Retina (tissue), 1 donor: ENCODE measurements around the gene CYP26A1.

Source experiments
- DNase-seq: peaks from one replicate; pipeline ENCODE4 v3.0.0-alpha.2; 2016

Gene CYP26A1

GRCh38 chr10:93065675-93066543, 7.8 kb upstream of the CYP26A1 start:
- peak; percentile 28 for DNase-seq

- no peak for DNase-seq
Measured at GRCh38 chr10:93066544-93066913, 7.2 kb upstream of the CYP26A1 start.

- no peak for DNase-seq
Measured at GRCh38 chr10:93067443-93068365, 6.0 kb upstream of the CYP26A1 start.

GRCh38 chr10:93068411-93069244, 5.1 kb upstream of the CYP26A1 start:
- DNase-seq, result peak; percentile 87

GRCh38 chr10:93069245-93069561, 4.5 kb upstream of the CYP26A1 start:
- DNase-seq, result no peak

GRCh38 chr10:93070378-93071176, 3.1 kb upstream of the CYP26A1 start:
- DNase-seq, result peak; percentile 10

- DNase-seq, result peak; percentile 12
Measured at GRCh38 chr10:93071177-93071472, 2.6 kb upstream of the CYP26A1 start.

- DNase-seq, result peak; percentile 73
Measured at GRCh38 chr10:93071674-93072224, 1.9 kb upstream of the CYP26A1 start.

GRCh38 chr10:93072225-93072712, 1.4 kb upstream of the CYP26A1 start:
- DNase-seq, result no peak

GRCh38 chr10:93072713-93073538, 767 bp upstream of the CYP26A1 start:
- DNase-seq, result peak; percentile 61

- DNase-seq, result peak; percentile 83
Measured at GRCh38 chr10:93074147-93074596, 479 bp downstream of the CYP26A1 start.

- DNase-seq, result peak; percentile 85
Measured at GRCh38 chr10:93074597-93075368, 1.1 kb downstream of the CYP26A1 start.

GRCh38 chr10:93075369-93076221, 1.9 kb downstream of the CYP26A1 start:
- no peak for DNase-seq

- no peak for DNase-seq
Measured at GRCh38 chr10:93076871-93077270, 3.2 kb downstream of the CYP26A1 start.

- no peak for DNase-seq
Measured at GRCh38 chr10:93077860-93078337, 4.2 kb downstream of the CYP26A1 start.

GRCh38 chr10:93079663-93080349, 6.1 kb downstream of the CYP26A1 start:
- DNase-seq, result no peak

GRCh38 chr10:93080350-93081046, 6.8 kb downstream of the CYP26A1 start:
- DNase-seq, result peak; percentile 80
